GM21529 (cell line): ENCODE data around the gene RAD51C.
"Not testable (repeated sequence)": the region's sequence is repeated elsewhere in the genome, so short reads cannot be mapped to it uniquely, and the experiment has no call there.

ENCODE experiments used
- ATAC-seq: cut with Tn5 transposase; IDR thresholded peaks from one replicate; pipeline ENCODE4 v1.9.1; 2021; ENCODE audit not compliant: unreplicated experiment

RAD51C gene

DNA sequence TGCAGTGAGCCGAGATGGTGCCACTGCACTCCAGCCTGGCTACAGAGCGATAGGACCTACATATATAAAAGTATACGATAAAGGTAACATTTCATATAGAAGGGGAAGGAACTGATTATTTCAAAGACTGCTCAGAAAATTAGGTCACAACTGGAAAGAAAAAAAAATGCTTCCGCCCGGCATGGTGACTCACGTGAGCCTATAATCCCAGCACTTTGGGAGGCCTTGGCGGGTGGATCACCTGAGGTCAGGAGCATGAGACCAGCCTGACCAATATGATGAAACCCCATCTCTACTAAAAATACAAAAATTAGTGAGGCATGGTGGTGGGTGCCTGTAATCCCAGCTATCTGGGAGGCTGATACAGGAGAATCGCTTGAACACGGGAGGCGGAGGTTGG, 8.4 kb upstream of the RAD51C start:
- ATAC-seq: no peak

DNA sequence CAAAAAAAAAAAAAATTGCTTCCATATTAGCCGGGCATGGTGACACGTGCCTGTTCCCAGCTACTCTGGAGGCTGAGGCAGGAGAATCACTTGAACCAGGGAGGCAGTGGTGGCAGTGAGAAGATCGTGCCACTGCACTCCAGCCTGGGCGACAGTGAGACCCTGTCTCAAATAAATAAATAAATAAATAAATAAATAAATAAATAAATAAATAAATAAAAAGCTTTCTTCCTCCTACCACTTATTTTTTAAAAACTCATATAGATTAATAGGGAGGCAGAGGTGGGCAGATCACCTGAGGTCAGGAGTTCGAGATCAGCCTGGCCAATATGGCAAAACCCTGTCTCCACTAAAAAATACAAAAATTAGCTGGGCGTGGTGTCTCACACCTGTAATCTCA, 7.9 kb upstream of the RAD51C start:
- ATAC-seq: not testable (repeated sequence)

DNA sequence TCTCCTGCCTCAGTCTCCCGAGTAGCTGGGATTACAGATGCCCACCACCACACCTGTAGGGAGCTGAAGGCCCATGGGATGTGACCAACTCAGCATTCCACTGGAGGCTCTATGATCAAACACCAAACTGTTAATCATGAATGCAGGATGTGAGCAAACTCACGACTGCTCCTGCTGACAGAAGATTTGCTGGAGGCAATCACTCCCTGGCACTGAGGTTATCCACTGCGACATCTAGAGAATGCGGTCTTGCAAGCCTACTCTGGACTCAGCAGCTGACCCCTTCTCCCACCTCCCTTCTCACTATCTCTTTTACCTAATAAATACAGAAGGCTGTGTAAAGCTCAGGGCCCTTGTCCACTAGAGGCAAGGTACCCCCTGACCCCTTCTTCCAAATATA, 5.4 kb upstream of the RAD51C start:
- ATAC-seq: no peak

DNA sequence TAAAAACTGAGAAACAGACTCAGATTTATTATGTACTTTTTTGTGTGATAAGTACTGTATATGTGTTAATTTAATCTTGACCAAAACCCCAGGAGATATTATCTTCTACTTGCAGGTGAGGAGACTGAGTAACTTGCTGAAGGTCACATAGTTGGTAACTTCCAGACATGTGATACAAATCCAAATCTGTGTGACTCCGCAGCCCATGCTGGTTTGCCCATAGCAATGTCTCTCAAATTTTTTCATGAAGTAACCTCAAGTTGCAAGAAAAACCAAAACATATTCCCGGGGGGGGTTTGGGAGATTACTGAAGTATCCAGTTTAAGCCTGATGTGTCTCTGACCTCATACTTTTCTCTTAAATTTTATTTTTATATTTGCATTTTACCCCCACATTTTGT, 3.9 kb upstream of the RAD51C start:
- no peak for ATAC-seq

DNA sequence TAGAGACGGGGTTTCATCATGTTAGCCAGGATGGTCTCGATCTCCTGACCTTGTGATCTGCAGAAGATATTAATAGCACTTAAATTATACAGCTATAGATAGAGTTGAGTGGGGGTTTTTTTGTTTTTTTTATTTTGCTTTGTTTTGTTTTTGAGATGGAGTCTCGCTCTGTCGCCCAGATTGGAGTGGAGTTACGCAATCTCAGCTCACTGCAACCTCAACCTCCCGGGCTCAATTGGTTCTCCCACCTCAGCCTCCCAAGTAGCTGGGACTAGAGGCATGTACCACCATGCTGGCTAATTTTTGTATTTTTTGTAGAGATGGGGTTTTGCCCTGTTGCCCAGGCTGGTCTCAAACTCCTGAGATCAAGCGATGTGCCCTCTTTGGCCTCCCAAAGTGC, 2.4 kb upstream of the RAD51C start:
- ATAC-seq: not testable (repeated sequence)

DNA sequence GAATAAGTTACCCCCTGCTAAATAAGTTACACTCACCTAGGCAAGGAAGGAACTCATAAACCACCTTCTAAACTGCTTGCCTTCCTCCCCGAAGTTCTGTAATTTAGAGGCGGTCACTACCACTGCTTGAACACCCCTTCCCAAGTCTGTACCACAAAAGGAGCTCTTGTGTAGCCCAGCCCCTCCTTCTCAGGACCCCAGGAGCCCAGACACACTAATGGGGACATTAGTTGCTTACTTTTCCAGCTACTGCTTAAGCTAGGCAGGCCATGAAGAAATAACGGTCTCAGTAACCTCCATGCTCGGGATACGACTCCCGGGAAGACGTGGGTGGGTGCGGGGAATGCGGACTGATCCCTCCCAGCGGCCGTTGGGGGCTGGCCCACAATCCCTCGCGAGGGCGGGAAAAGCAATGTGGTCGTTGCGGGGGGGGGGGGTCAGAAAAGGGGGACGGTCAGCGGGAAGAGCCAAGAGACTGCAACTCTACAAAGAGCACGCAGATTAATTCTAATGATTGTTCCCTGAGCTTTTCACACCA, 632 bp upstream of the RAD51C start, which contains the start of gene TEX14:
Gene TEX14 (minus strand): TSS at position 345 of the 538 bp plus-strand sequence. CDS start 40,044 bp downstream, outside the sequence.
- ATAC-seq: no peak

DNA sequence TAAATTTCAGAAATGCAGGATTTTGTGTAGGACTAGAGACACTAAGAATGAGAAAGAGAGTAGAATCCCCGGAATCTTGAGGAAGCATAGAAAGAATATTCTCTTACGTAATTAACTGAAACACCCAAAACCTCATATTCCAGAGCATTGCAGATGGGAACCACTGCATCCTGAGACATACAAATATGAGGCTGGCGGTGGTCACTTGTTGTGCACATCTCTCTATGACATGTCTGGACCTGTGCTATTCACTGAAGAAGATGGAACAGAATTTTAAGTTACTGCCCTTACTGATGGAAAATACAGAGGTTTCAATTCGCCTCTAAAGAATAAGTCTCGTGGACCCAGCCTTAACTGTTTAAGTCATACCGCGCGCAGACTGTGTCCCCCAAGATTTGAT, 806 bp downstream of the RAD51C start:
- ATAC-seq: no peak

DNA sequence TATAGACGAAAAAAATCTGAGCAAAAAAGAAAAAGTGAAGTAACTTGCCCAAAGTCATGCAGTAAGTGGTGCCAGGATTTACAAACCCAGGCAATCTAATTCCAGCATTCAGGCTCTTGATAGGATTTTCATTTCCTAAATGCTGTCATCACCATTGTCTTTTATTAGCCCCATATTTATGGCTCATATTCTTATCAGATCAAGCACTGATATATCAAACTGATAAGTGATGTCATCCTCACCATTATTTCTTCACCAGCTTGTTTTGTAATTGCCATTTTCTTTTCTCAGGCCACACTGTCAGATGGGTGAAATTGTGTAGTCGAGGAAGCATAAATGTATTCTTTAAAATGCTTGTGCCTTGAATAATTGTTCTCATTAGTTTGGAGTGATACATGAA, 1.3 kb downstream of the RAD51C start:
- ATAC-seq: no peak

DNA sequence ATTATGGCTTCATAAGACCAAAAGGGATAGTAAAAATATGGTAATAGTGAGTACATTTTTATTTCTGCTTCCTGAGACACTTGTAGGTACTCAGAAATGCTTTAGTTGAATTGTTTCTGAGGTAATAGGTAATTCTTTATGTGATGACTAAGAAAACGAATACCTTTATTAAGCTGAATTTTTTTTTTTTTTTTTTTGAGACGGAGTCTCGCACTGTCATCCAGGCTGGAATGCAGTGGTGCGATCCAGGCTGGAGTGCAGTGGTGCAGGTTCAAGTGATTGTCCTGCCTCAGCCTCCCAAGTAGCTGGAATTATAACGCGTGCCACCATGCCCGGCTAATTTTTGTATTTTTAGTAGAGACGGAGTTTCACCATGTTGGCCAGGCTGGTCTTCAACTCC, 1.9 kb downstream of the RAD51C start:
- no peak for ATAC-seq

DNA sequence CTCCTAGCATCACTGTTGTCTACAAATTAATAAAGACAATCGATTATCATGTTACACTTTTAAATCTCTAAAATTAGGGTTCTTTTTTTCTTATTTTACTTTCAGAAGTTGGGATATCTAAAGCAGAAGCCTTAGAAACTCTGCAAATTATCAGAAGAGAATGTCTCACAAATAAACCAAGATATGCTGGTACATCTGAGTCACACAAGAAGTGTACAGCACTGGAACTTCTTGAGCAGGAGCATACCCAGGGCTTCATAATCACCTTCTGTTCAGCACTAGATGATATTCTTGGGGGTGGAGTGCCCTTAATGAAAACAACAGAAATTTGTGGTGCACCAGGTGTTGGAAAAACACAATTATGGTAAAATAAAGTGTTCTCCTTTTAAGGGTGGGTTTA, 2.4 kb downstream of the RAD51C start:
- ATAC-seq: no peak

DNA sequence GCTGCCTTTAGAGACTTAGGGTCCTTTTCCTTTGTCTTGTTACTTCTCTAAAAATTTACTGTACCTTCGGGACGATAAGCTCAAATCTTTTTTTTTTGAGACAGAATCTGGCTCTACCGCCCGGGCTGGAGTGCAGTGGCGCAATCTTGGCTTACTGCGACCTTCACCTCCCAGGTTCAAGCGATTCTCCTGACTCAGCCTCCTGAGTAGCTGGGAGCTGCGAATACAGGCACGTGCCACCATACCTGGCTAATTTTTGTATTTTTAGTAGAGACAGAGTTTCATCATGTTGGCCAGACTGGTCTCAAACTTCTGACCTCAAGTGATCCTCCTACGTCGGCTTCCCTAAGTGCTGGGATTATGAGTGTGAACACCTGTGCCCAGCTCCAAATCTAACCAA, 7.4 kb downstream of the RAD51C start:
- ATAC-seq: no peak

DNA sequence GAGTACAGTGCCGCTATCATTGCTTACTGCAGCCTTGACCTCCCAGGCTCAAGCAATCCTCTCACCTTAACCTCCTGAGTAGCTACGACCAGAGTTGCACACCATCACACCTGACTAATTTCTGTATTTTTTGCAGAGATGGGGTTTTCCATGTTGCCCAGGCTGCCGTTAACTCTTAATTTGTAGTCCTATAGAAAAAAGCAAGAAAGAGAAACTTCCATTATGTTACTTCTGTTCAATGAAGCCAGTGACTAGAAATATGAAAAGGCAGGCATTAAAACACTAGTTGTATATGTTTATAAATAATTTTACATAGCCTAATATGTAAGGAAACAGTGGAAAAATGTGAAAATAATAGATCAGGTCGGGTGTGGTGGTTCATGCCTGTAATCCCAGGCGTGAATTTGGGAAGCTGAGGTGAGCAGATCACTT, 9.7 kb downstream of the RAD51C start:
- peak; percentile 51 for ATAC-seq

DNA sequence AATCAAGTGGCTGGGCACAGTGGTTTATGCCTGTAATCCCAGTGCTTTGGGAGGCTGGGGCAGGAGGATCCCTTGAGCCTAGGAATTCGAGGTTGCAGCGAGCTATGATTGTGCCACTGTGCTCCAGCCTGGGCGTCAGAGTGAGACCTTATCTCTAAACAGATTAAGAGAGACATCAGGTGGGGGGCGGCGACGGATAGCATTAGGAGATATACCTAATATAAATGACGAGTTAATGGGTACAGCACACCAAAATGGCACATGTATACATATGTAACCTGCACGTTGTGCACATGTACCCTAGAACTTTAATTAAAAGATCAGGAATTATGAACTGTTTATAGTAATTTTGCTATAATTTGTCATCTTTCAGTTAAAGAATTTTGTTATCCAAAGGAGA, 10.3 kb downstream of the RAD51C start:
- no peak for ATAC-seq

DNA sequence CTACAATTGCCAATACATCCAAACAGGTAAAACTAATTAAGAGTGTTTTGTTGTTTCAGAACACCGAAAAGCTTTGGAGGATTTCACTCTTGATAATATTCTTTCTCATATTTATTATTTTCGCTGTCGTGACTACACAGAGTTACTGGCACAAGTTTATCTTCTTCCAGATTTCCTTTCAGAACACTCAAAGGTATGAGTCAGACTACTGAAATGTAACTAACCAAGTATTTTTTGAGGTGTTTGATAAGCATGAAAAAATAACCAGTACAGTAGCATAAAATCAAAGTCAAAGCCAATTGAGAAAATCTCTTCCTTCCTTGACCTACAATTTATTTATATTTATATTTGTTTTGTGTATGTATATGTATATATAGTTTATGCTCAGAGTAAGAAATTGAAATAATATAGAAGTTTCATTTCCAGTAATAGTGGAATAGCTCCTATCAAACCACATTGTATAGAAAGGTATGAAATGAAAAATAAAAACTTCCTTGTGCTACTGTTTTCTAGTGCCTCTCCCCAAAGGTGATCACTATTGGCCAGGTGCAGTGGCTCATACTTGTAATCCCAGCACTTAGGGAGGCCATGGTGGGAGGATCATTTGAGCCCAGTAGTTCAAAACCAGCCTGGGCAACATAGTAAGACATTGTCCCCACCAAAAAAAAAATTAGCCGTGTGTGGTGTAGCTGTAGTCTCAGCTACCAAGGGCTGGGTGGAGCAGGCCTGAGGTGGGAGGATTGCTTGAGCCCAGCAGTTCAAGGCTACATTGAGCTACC, 10.9 kb downstream of the RAD51C start:
- no peak for ATAC-seq

DNA sequence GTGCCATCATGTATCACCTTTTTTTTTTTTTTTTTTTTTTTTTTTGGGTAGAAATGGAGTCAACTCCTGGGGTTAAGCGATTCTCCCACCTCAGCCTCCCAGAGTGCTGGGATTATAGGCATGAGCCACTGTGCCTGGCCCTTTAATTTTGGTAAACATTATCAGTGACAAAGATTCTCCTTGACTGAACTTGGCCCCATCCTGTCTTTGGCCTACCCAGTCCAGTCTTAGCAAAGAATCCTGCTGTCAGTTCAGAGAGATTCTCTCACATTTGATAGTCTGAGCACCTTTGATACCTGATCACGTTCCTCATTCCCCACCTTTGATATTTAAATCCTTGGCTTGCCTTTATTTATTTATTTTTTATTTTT, 11.5 kb downstream of the RAD51C start:
- ATAC-seq: no peak

DNA sequence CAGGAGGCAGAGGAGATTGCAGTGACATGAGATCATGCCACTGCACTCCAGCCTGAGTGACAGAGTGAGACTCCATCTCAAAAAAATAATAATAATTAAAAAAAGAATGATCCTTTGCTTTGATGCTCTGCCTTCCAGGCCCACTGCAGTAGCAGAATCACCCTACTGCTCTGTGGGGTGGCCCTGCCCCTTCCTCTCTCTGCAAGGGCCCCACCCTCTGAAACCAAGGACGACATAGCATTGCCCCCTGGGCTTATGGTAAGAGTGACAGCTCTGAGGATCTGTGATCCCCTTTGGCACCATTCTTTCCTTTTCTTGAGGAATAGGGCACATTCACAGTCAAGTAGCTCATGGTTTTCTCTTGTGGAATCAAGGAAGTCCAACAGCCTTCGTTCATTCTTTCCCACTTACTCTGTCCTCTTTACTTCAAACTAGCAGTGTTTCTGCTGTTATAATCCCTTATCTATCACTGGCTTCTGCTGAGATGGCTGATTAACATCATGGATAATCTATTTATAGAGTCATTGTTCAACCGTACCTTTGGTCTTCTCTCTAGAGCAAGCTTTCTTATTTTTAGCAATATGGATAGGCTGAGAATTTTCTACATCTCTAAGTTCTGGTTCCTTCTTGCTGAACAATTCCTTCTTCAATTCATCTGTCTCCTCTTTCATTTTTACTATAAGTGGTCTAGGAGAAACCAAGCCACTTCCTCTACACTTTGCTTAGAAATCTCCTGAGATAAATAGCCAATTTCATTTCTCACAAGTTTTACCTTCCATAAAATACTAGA, 14.1 kb downstream of the RAD51C start:
- ATAC-seq: no peak

DNA sequence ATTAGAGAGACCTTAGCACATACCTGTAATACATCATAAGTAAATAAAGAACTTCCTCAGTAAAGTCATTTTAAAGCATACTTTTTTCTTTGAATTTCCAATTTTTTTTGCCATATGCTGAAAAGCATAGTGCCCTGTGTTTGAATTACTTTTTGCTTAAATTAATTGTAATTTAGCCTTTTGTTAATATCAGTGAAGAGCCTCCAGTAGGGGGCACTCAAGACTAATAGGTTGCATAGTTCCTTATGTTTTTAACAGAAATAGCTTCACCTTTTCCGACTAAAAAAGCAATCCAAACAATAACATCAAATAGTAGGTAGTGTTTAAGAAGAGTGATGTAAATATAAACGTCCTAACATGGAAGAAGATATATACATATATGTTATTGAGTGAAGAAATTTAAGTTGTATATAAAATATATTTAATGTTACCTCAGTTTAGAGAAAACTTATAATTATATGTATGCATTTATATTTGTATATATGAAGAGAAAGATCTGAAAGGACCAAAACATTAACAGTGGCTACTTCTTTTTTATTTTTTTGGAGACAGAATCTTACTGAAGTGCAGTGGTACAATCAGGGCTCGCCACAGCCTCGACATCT, 18.6 kb downstream of the RAD51C start:
- no peak for ATAC-seq

DNA sequence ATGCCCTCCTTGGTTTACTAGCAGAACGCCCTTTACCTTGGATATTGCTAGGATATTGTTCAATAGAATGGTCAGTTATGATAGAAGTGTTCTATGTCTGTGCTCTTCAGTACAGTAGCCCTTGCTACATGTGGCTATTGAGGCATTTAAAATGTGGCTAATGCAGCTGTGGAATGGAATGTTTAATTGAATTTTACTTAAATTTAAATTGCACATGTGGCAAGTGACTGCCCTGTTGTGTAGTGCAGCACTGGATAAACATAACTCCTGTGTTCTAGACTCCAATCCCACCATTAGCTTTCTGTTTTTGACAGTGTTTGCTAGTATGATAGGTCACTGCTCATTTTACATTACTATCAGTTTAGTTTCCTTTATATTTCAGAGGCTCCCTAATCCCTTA, 29.9 kb downstream of the RAD51C start:
- no peak for ATAC-seq

DNA sequence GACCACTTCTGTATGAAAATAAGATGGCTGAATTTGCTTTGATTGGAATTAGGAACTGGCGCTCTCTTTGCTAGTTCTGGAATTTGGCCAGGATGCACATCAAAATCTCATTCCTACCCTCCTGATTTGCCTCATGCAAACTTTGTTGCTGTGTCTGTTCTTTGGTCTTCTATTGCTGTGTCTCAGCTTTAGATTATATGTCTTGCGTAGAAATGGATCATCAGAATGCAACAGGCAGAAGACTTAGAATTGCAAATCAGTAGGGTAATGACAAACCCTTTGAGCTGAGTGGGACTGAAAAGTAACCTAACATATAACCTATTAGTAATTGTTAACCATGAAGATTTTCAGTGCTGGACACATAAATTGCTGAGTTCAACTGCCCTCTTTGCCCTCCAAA, 30.3 kb downstream of the RAD51C start:
- ATAC-seq: no peak

DNA sequence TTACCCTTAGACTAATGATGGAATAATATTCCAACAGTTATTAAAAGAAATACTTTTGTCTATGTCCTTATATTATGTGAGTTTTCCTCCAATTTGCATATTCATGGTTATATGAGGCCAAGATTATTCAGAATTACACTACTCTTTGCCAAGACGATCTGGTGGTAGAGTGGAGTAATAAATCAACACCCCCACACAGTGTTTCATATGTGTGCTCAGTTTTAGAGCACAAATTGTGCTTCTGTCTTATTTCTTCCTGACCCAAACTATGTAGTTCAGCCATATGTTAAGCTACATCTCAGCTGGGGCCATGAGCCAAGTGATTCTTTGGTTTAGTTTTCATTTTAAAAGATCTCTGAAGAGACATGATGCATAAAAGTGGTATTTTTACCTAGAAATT, 36.4 kb downstream of the RAD51C start:
- no peak for ATAC-seq

DNA sequence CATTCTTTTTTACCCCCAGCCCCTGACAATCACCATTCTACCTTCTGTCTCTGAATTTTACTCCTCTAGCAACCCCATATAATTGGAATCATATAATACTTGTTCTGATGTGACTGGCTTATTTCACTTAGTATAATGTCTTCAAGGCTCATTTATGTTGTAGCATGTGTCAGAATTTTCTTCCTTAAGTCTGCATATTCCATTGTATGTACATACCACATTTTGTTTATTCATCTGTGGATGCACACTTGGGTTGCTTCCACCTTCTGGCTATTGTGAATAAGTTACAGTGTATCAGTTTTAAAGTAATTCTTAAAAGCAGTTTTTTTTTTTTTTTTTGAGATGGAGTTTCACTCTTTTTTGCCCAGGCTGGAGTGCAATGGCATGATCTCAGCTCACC, 38.5 kb downstream of the RAD51C start:
- ATAC-seq: no peak

DNA sequence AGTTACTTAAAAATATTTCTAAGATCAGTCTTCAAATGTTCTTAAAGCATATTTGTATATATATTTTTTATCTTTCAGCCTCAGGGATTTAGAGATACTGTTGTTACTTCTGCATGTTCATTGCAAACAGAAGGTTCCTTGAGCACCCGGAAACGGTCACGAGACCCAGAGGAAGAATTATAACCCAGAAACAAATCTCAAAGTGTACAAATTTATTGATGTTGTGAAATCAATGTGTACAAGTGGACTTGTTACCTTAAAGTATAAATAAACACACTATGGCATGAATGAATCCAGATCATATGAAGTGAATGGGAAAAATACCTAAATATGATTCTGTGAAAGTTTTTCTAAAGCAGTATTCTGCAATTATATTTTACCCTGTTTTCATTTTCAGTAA, 41.6 kb downstream of the RAD51C start:
- no peak for ATAC-seq
